HG02759 (cell line): ENCODE results near the gene ZDHHC11B.
"Not testable (repeated sequence)": the region's sequence is repeated elsewhere in the genome, so short reads cannot be mapped to it uniquely, and the experiment has no call there.

ENCODE experiments used
- ATAC-seq: cut with Tn5 transposase; IDR thresholded peaks from one replicate; pipeline ENCODE4 v1.9.1; 2021; ENCODE audit warnings: mild to moderate bottlenecking, moderate library complexity; ENCODE audit not compliant: unreplicated experiment

Gene ZDHHC11B

GRCh38 chr5:688348-689010 is 96.0 kb downstream of the ZDHHC11B start:
- ATAC-seq: not testable (repeated sequence)

GRCh38 chr5:686936-687335 is 97.6 kb downstream of the ZDHHC11B start:
- ATAC-seq: not testable (repeated sequence)

- not testable (repeated sequence) for ATAC-seq
Measured at GRCh38 chr5:686172-686523, 98.4 kb downstream of the ZDHHC11B start.

GRCh38 chr5:685262-686171 is 99.0 kb downstream of the ZDHHC11B start:
- ATAC-seq: no peak

- no peak for ATAC-seq
Measured at GRCh38 chr5:684751-685216, 99.7 kb downstream of the ZDHHC11B start.

GRCh38 chr5:683551-684481 is 100.7 kb downstream of the ZDHHC11B start:
- no peak for ATAC-seq

- not testable (repeated sequence) for ATAC-seq
Measured at GRCh38 chr5:682651-683358, 101.7 kb downstream of the ZDHHC11B start.

GRCh38 chr5:682216-682615 is 102.3 kb downstream of the ZDHHC11B start:
- not testable (repeated sequence) for ATAC-seq

- not testable (repeated sequence) for ATAC-seq
Measured at GRCh38 chr5:681317-682191, 103.0 kb downstream of the ZDHHC11B start.

- ATAC-seq: not testable (repeated sequence)
Measured at GRCh38 chr5:680836-681235, 103.7 kb downstream of the ZDHHC11B start.

- ATAC-seq: not testable (repeated sequence)
Measured at GRCh38 chr5:680118-680795, 104.3 kb downstream of the ZDHHC11B start.

- ATAC-seq: not testable (repeated sequence)
Measured at GRCh38 chr5:679166-679895, 105.2 kb downstream of the ZDHHC11B start.

GRCh38 chr5:678521-678920 is 106.0 kb downstream of the ZDHHC11B start:
- ATAC-seq: not testable (repeated sequence)

GRCh38 chr5:677131-678101 is 107.1 kb downstream of the ZDHHC11B start:
- no peak for ATAC-seq

GRCh38 chr5:676699-677076 is 107.8 kb downstream of the ZDHHC11B start:
- no peak for ATAC-seq

GRCh38 chr5:675871-676698 is 108.4 kb downstream of the ZDHHC11B start:
- no peak for ATAC-seq
